Hematopoietic multipotent progenitor cell treated with erythropoietin and hydrocortisone succinate and interleukin-3 and kit ligand, for 8 days (in vitro differentiated cells): ENCODE data around the gene SFTPB.
"Not testable (repeated sequence)": the region's sequence is repeated elsewhere in the genome, so short reads cannot be mapped to it uniquely, and the experiment has no call there.

Experiments used
- DNase-seq: peaks from one replicate; pipeline ENCODE4 v3.0.0-alpha.2; 2015

SFTPB gene

GRCh38 chr2:85668009-85668856, at the start of gene SFTPB:
SFTPB (minus strand) TSS chr2:85668199; CDS start chr2:85668183, 16 bp downstream.
- DNase-seq = no peak

DNA sequence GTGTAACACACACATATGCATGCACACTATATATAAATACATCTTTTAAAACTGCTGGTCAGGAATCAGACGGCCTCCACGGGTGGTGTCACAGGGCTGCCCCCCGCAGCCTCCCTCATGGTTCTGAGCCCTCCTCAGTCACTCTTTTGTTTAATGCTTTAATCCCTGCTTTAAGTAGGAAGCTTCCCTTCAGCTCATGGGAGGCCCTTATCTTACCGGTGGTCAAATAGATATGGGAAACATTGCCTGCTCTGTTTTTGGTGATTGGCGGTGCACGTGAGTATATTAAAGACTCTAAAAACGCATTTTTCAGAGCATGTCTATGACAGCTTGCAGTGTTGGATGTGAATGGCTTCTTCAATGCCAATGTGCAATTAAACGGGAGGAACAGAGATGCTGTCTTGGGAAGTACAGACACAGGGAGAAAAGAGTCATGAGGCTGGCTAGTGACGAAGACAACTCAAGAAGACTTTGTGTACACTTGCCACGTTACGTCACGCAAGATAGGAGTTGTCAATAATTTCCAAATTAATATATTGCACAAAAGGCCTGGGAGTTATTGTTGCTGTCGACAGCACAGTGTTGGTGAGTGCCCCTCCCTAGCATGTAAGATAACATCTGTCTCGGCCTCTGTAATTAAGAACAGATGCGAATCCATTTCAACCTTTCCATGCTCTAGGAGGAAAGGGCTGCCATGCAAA, 49.5 kb upstream of the SFTPB start:
- peak; percentile 92 for DNase-seq

- peak; percentile 24 for DNase-seq
These were observed 48.4 kb upstream of the SFTPB start for GRCh38 chr2:85716346-85716914.

DNA sequence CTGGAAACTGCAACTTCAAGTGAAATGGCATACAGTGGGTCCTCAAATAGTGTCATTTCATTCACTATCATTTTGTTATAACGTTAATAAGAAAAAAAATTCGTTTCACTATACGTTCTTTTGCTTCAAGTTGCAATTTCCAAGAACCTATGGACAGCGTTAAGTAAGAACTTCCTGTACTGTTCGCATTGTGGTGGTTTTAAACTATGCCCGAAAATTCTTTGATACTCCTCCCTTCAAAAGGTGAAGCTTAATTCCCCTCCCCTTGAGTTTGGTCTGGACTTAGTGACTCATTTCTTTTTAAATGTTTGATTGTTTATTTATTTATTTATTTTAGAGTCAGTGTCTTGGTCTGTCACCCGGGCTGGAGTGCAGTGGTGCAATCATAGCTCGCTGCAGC, 46.8 kb upstream of the SFTPB start:
- DNase-seq = peak; percentile 38

DNA sequence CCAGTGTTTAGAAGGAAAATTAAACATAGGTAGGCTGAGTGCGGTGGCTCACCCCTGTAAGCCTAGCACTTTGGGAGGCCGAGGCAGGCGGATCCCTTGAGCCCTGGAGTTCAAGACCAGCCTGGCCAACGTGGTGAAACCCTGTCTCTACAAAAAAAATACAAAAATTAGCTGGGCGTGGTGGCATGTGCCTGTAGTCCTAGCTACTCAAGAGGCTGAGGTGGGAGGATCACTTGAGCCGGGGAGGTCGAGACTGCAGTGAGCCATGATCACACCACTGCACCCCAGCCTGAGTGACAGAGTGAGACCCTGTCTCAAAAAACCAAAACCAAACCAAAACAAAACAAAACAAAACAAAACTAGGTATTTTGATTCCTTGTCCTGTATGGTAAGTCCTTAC, 46.4 kb upstream of the SFTPB start:
- not testable (repeated sequence) for DNase-seq

DNA sequence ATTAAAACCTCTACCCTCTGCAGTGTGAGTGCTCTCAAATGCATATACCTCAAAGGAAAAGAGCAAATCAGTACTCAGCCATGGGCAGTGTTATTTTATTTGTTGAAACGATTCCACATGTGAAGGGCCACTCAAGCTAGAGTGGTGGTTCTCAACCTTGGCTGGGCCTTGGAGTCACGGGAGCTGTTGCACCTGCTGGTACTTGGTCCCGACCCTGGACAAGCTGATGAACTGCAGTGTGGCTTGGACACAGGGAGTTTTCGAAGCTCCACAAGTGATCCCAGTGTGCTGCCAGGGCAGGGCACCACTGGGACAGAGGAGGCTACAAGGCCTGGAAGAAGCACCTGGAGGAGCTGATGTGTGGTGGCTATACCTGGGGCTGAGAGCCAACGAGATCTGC, 45.8 kb upstream of the SFTPB start:
- DNase-seq = no peak

- no peak for DNase-seq
These were observed 45.0 kb upstream of the SFTPB start for GRCh38 chr2:85712849-85713612.

- peak; percentile 91 for DNase-seq
These were observed 44.3 kb upstream of the SFTPB start for GRCh38 chr2:85712336-85712735.

GRCh38 chr2:85711578-85712060, 43.6 kb upstream of the SFTPB start:
- DNase-seq = no peak

DNA sequence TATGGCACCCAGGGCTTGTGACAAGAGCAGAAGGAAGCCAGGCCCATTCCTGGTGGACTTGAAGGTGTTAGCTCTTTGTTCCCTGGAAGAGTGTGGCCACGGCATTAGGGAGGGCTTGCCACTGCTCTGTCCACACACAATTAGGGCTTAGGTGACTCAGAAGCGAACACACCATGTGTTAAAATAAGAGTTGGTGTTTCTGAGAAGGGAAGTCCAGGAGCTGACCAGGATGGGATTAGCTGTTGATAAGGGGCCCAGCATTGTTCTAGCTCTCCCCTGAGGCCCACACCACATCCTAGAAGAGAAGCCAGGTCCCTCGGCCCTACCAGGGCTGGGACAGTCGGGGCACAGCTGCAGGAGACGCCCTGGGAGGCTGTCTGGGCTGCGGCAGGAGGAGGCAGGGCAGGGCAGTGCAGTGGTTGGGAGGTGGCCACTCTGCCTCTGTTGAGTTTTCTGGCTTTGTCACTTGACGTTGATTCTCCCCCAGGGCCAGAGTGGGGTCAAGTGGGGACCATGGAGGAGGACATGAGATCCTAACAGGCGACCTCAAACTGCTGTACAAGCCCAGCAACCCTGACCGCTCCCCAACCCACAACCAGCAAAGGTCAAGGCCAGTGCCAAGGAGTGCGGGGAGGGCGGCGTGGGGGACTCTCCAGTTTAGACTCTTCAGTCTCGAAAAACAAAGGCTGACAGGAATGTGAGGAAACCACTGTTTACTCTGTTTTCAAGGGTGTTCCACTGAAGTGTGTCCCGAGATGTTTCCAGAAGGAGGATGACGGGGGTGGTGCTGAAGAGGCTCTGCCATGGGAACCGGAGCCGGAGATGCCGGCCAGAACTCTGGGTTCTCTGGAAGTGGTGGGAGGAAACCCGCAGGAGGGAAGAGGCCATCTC, 42.9 kb upstream of the SFTPB start:
- DNase-seq = peak; percentile 56

GRCh38 chr2:85709401-85709811, 41.4 kb upstream of the SFTPB start:
- DNase-seq = peak; percentile 61

- DNase-seq = peak; percentile 34
These were observed 40.6 kb upstream of the SFTPB start for GRCh38 chr2:85708641-85709040.

GRCh38 chr2:85707304-85707703, 39.3 kb upstream of the SFTPB start:
- peak; percentile 94 for DNase-seq

DNA sequence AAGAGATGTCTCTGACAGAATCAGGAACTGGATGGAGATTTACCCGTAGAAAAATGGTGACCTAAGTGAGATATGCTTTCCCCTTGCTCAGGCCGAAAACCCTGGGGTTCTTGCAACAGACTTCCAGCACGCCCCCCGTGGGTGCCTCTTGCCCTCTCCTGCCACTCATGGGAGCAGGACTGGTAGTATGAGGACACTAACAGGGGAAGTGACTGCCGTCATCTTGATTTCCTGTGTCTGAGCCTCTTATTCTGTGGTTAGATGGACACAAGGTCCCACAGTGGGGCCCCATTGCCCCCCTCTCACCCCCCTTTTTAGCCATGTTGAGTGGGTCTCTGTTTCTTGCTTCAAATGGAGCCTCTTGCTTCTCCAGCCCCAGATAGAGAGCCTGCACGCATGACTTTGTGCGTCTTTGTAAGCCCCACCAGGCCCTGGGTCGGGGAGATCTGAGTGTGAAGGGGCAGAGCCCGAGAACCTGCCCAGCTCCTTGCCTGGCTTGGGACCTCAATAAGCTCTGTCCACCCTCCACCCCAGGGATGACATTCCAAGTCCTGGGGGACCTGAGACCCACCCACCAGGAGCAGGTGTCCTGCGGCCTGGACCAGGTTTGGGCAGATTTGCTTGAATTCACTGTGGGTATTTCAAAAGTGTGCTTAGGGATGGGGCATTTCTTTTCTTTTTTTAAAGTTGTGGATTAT, 38.7 kb upstream of the SFTPB start:
- DNase-seq = peak; percentile 32

DNA sequence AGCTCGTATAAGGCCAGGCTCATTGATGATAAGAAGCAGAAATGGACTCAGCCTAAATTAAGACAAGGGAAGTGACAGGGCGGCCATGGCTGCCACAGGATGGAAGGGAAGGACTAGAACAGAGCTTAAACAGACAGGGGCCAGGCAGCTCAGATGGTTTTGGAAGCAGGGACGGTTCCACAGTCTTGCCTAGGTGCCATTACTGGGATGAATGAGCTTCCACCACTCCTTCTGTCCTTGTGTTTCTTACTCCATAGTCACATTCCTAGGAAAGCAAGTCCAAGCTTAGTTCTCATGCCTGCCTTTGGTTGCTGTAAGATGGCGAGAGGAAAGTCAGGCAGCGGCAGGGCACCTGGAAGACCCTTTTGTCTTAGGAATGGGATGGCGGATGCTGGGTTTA, 38.1 kb upstream of the SFTPB start:
- DNase-seq = no peak

GRCh38 chr2:85705680-85706039, 37.7 kb upstream of the SFTPB start:
- no peak for DNase-seq

DNA sequence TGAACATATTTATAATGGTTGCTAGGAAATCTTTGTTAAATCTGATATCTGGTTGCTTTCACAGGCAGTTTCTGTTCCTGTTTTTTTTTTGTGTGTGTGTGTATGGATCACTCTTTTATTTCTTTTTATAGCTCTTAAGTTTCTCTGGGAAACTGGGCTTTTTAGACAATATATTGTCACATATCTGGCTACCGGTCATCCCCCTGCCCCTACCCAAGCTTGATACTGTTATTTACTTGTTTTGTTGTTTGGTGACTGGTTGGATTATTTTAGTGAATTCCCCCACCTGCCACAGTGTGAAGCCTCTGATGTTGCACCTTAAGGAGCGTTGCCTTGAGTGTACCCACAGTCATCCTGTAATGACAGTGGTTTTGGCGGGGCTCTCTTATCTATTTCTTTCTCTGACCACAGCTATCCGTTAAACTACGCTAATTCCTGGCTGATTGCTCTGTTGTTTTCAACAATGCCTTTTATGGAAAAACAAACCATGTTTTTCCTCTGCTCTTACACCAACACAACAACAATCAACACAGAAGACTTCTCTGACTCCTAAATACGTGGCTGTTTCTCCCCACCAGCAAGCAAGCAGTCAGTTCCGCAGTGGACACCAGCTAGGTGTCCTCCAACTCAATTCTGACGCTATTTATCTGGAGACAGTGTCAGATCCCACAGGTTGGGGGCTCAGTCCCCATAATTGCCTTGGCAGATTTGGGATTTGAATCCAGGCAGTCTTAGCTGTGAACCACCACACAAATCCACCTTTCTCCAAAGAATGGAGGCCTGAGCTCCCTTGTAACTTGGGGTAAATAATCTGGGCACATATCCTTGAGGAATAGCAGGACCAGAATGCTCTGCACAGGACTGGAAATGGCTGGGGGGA, 37.0 kb upstream of the SFTPB start:
- DNase-seq = peak; percentile 81

DNA sequence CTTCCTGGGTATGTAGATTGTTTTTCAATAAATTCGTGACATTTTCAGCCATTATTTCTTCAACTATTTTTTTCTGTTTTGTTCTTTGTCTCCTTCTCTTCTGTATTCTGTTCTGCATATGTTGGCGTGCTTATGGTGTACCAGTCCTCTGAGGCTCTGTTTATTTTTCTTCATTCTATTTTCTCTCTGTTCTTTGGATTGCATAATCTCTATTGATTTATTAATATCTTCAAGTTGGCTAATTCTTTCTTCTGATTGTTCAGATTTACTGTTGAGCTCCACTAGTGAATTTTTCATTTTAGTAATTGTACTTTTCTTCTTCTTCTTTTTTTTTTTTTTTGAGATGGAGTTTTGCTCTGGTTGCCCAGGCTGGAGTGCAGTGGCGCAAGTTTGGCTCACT, 36.0 kb upstream of the SFTPB start:
- DNase-seq = no peak

DNA sequence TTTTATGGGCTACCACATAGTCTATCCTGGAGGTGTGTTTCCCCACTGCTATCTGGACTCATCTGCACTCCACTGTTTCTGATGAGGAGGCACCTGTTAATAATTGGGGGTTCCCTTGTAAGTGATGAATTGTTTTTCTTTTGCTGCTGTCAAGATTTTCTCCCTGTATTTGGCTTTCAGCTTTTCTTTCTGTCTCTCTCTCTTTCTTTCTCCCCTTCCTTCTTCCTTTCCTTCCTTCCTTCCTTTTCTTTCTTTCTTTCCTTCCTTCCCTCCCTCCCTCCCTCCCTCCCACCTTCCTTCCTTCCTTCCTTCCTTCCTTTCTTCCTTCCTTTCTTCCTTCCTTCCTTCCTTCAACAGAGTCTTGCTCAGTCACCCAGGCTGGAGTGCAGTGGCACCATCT, 35.3 kb upstream of the SFTPB start:
- no peak for DNase-seq

DNA sequence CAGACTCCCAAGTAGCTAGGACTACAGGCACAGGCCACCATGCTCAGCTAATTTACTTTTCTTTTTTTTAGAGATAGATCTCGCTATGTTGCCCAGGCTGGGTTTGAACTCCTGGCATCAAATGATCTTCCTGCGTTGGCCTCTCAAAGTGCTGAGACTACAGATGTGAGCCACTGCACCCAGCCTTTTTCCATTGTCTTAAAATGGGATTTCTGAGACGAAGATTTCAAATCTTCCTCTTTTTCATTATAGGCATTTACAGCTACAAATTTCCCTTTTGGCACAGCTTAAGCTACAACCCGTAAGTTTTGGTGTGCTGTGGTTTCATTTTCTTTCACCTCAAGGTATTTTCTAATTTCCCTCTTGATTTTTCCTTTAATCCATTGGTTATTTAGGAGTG, 34.8 kb upstream of the SFTPB start:
- no peak for DNase-seq
